GM12878 (cell line): ENCODE measurements around the gene COL24A1. TPM values are rescaled to one million over a fixed set of nuclear protein-coding genes. Genes with fewer than 3 reads are reported as not detected.
"Not testable (repeated sequence)": the region's sequence is repeated elsewhere in the genome, so short reads cannot be mapped to it uniquely, and the experiment has no call there.

Source experiments
- ATAC-seq: fragments of 200-7000 bp; cut with Tn5 transposase; 3 replicates; pipeline ENCODE4 v1.9.1; 2020; ENCODE audit warnings: mild to moderate bottlenecking, moderate library complexity
- BruUV-seq: library from RNA; stranded (reverse); fragments of 400-500 nt; replicated peaks from 2 replicates; lab custom pipeline; 2021; lab: Mats Ljungman, UMichigan
- CTCF ChIA-PET: fragments of 300-600 bp; sonication (Branson Sonifier 250); formaldehyde crosslinking; extraction: SDS; loops from one replicate; lab custom pipeline; 2021; ENCODE audit warnings: inconsistent platforms; lab: Yijun Ruan, JAX
- POLR2A ChIA-PET: fragments of 350-600 bp; formaldehyde crosslinking; extraction: SDS; loops from one replicate; lab custom pipeline; 2021; ENCODE audit warnings: inconsistent platforms; lab: Charles Lee
- RAD21 ChIA-PET: fragments of 300-600 bp; sonication (Branson Sonifier 250); formaldehyde crosslinking; loops from one replicate; lab custom pipeline; 2023; ENCODE audit warnings: antibody characterized with exemption; ENCODE audit not compliant: unreplicated experiment; lab: Charles Lee
- SMC1A ChIA-PET: fragments of 300-600 bp; sonication (Branson Sonifier 250); formaldehyde crosslinking; loops from one replicate; lab custom pipeline; 2023; ENCODE audit not compliant: unreplicated experiment, uncharacterized antibody; lab: Charles Lee
- DNase-seq: peaks from one replicate; pipeline ENCODE4 v3.0.0-alpha.2; 2011; ENCODE audit warnings: low read depth, low spot score
- FAIRE-seq: peaks from 3 replicates; lab custom pipeline; 2011; peaks lifted over from hg19 to GRCh38; lab: Jason Lieb, UNC
- H2AFZ ChIP-seq: 2 replicates; pipeline ENCODE4 v1.6.0; 2011; ENCODE audit warnings: low read depth, low read length, control low read depth; ENCODE audit not compliant: control insufficient read depth
- H3K27ac ChIP-seq: 2 replicates; pipeline ENCODE4 v1.5.1; 2011; ENCODE audit warnings: control low read depth; ENCODE audit not compliant: control insufficient read depth, insufficient read depth
- H3K27me3 ChIP-seq, 2 experiments: replicated peaks in 1 of 2; 2 replicates each; pipeline versions ENCODE4 v1.6.0 to v1.6.1; 2011; ENCODE audit warnings: low read length in 1 of 2; ENCODE audit not compliant: control insufficient read depth in 2 of 2, insufficient read depth in 2 of 2
- H3K36me3 ChIP-seq, 2 experiments: 2 replicates each; pipeline ENCODE4 v1.5.1; 2011; ENCODE audit warnings: low read length in 1 of 2; ENCODE audit not compliant: control insufficient read depth in 2 of 2, insufficient read depth in 2 of 2
- H3K4me1 ChIP-seq: 2 replicates; pipeline ENCODE4 v1.6.1; 2011; ENCODE audit warnings: mild to moderate bottlenecking, low read length, moderate library complexity, mixed read lengths; ENCODE audit not compliant: control insufficient read depth, insufficient read depth
- H3K4me2 ChIP-seq: 2 replicates; pipeline ENCODE4 v1.6.0; 2011; ENCODE audit warnings: control low read depth; ENCODE audit not compliant: control insufficient read depth, insufficient read depth
- H3K4me3 ChIP-seq: fragments of 200-600 bp; sonication (generic); 2 replicates; pipeline ENCODE4 v1.5.1; 2016
- H3K79me2 ChIP-seq: 2 replicates; pipeline ENCODE4 v1.6.0; 2011; ENCODE audit warnings: low read length; ENCODE audit not compliant: control insufficient read depth, insufficient read depth
- H3K9ac ChIP-seq: 2 replicates; pipeline ENCODE4 v1.8.0; 2011; ENCODE audit warnings: low read length, control low read depth, mixed read lengths; ENCODE audit not compliant: control insufficient read depth, insufficient read depth
- H3K9me3 ChIP-seq: replicated peaks from 3 replicates; pipeline ENCODE4 v1.5.1; 2011; ENCODE audit warnings: mild to moderate bottlenecking, low read length; ENCODE audit not compliant: control insufficient read depth, insufficient read depth
- H4K20me1 ChIP-seq: 2 replicates; pipeline ENCODE4 v1.6.0; 2011; ENCODE audit not compliant: control insufficient read depth, insufficient read depth
- ATF7 ChIP-seq: fragments of 450-650 bp; IDR thresholded peaks from 2 replicates; pipeline ENCODE4 v1.6.1; 2016; ENCODE audit warnings: low read depth, mild to moderate bottlenecking
- IRF3 ChIP-seq: fragments of 450-650 bp; IDR thresholded peaks from 2 replicates; pipeline ENCODE4 v1.6.1; 2014; ENCODE audit warnings: mild to moderate bottlenecking
- LARP7 ChIP-seq: fragments of 450-650 bp; IDR thresholded peaks from 2 replicates; pipeline ENCODE4 v1.6.1; 2017; ENCODE audit warnings: mild to moderate bottlenecking
- MYC ChIP-seq: IDR thresholded peaks from 2 replicates; pipeline ENCODE4 v1.6.1; 2011; ENCODE audit warnings: mild to moderate bottlenecking, low read length, moderate library complexity, inconsistent platforms; ENCODE audit not compliant: insufficient read depth, insufficient replicate concordance, insufficient read length, severe bottlenecking
- NR2C1 ChIP-seq: fragments of 450-650 bp; IDR thresholded peaks from 2 replicates; pipeline ENCODE4 v1.6.1; 2017; ENCODE audit warnings: antibody characterized with exemption, mild to moderate bottlenecking, moderate library complexity
- SRF ChIP-seq, 2 experiments: IDR thresholded peaks; 2 replicates each; pipeline ENCODE4 v1.6.1; 2011; ENCODE audit warnings: low read depth in 2 of 2, low read length in 2 of 2, mild to moderate bottlenecking in 1 of 2, moderate library complexity in 1 of 2
- USF1 ChIP-seq: IDR thresholded peaks from 2 replicates; pipeline ENCODE4 v1.6.1; 2011; ENCODE audit warnings: borderline replicate concordance, low read depth, mild to moderate bottlenecking, moderate library complexity, mixed read lengths, low read length; ENCODE audit not compliant: insufficient read depth; ENCODE audit errors: extremely low read length
- ZNF207 ChIP-seq: fragments of 450-650 bp; IDR thresholded peaks from 2 replicates; pipeline ENCODE4 v1.6.1; 2014; ENCODE audit warnings: antibody characterized with exemption, mild to moderate bottlenecking, borderline replicate concordance
- ZNF687 ChIP-seq: fragments of 450-650 bp; IDR thresholded peaks from 2 replicates; pipeline ENCODE4 v1.6.1; 2017; ENCODE audit warnings: mild to moderate bottlenecking, moderate library complexity
- WGBS: methylation state at CpG from one replicate; pipeline ENCODE4 v1.1.6; 2016; ENCODE audit warnings: low lambda C conversion rate; ENCODE audit not compliant: insufficient replicate concordance, insufficient coverage; ENCODE audit errors: missing lambda C conversion rate; 5-methylcytosine and 5-hydroxymethylcytosine counted together
- in situ Hi-C: fragments of 300-500 bp; cut with MboI; formaldehyde crosslinking; loops from 9 replicates; pipeline ENCODE4 v1.14.3; 2018; ENCODE audit warnings: mixed read lengths
- intact Hi-C: fragments of 100-400 bp; cut with micrococcal nuclease; formaldehyde crosslinking; loops from one replicate; pipeline ENCODE4 v1.14.2; 2022; ENCODE audit not compliant: unreplicated experiment
- polyA plus RNA-seq, 11 experiments: library from polyadenylated mRNA; depleted of rRNA in 4 of 11; unstranded in 6 of 11; stranded (reverse) in 5 of 11; fragments of >200 nt; fragmentation: Nextera tagmentation in 4 of 11; fragmentation: Illumina TruSeq in 1 of 11; extraction: Ambion mirVana in 4 of 11; extraction: Trizol in 1 of 11; gene quantifications; 1 replicate in 1 of 11; 2 replicates in 10 of 11; pipeline versions ENCODE4 v1.2.1 to v1.2.3, GENCODE V29; 2011 to 2016; ENCODE audit warnings: inconsistent platforms in 2 of 11, missing spikeins in 2 of 11, low read depth in 1 of 11
- total RNA-seq, 4 experiments: library from RNA; depleted of rRNA in 3 of 4; stranded (reverse); fragments of >200 nt in 3 of 4; fragmentation: Illumina TruSeq in 1 of 4; extraction: Trizol in 1 of 4; gene quantifications; 2 replicates each; pipeline versions ENCODE4 v1.2.1 to v1.2.3, GENCODE V29; 2013 to 2021

COL24A1 gene
- total and polyA plus RNA-seq, 10 of the 15 experiments (the other 5 are each of a cell fraction or from before 2014, with no cell fraction given) = 0.19 to 4.1 (median 2.0) TPM

GRCh38 chr1:85865213-85865612 lies 291.4 kb downstream of the COL24A1 start (continued):
- no peak for TF ChIP-seq USF1
- no peak for TF ChIP-seq MYC
- no peak for TF ChIP-seq ATF7

- DNase-seq (no peak), FAIRE-seq (no peak), ATAC-seq (no peak)
- Histone ChIP-seq H3K4me1 (no peaks in the 10 kb centered on the region), H3K9ac (no peak overlapping the region), H3K27me3 (no peaks in the 10 kb centered on the region), H3K4me2 (no peak overlapping the region), H3K36me3 (no peaks in the 10 kb centered on the region), H3K27ac (no peak overlapping the region), H2AFZ (no peak overlapping the region), H3K9me3 (no peaks in the 10 kb centered on the region; the same call in 2 of the 3 replicates), H3K4me3 (no peak overlapping the region), H4K20me1 (no peaks in the 10 kb centered on the region), H3K79me2 (no peaks in the 10 kb centered on the region)
- ChIA-PET POLR2A (no interaction called here), SMC1A (no interaction called here), CTCF (no interaction called here), RAD21 (no interaction called here)
- in situ Hi-C loops (no loop called here), intact Hi-C loops (no loop called here)
- TF ChIP-seq SRF (IDR thresholded peaks at IDR 0.05; ENCODE audit: low read depth in 2 of 2, low read length in 2 of 2) (no peak), IRF3 (no peak), LARP7 (no peak), NR2C1 (no peak), ZNF687 (no peak), ZNF207 (no peak)
- 95% methylated on average over 1 of the region's 1 CpG for WGBS
- BruUV-seq = no TSS peak
These were observed 291.8 kb downstream of the COL24A1 start for GRCh38 chr1:85864727-85865126.

GRCh38 chr1:85863639-85864038 lies 292.9 kb downstream of the COL24A1 start:
- WGBS = 42% methylated on average over 1 of the region's 1 CpG
- H2AFZ ChIP-seq, H3K9ac ChIP-seq, FAIRE-seq, RAD21 ChIA-PET, POLR2A ChIA-PET, H3K79me2 ChIP-seq, ATAC-seq, H3K27ac ChIP-seq, SMC1A ChIA-PET, BruUV-seq, H3K27me3 ChIP-seq, H3K4me1 ChIP-seq, H3K9me3 ChIP-seq, intact Hi-C loops, DNase-seq, in situ Hi-C loops, H3K36me3 ChIP-seq, H3K4me2 ChIP-seq, H3K4me3 ChIP-seq, H4K20me1 ChIP-seq, CTCF ChIA-PET: not testable (repeated sequence)
